ENCODE measurements around the gene SBNO1. TPM values are rescaled to one million over a fixed set of nuclear protein-coding genes. Genes with fewer than 3 reads are reported as not detected.

SBNO1 gene
- total RNA-seq, 1 experiment from 2014 or later = 58.6 TPM

DNA sequence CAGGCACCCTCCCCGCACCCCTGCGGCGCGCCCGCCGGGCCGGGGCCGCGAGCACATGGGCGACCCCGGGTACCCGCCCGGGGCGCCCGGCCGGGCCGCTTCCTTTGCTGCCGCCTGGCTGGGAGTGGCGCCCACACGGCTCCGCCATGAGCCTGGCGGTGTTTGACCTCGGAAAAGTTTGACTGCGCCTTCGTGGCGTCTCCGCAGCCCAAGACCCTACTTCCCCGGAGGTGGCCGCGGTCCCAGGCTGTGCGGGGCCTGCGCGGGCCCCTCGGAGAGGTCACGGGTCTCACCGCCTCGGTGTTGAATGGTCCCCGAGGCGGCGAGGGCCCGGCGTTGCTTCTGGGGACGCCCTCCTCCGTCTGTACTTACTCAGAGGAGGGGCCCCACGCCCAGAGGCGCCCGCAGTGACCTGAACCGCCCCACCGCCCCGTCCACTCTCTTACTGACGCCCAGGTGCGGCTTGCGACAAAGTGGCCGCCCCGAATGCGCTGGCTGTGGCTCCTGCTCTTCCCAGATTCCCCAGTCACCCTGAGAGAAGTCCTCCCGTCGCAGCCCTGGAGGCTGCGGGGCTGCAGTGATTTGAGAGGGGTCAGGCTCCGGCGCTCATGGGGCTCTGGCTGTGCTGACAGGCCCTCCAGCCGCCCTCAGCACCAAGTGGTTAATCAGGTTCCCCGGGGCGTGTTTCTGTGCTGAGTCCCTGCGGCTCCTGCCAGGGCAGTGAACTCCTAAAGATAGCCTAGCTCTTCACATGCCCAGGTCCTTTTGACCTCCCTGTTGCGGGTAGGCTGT, 25.1 kb upstream of the SBNO1 start:
- peak overlapping the region; percentile 89 for H3K27ac ChIP-seq (ENCODE audit: low read depth, low read length, poor library complexity, severe bottlenecking)
- H3K36me3 ChIP-seq (ENCODE audit: insufficient read depth, low read length, poor library complexity, severe bottlenecking) = peaks cover 43% of the 10 kb centered on the region
- no peaks in the 10 kb centered on the region for H3K9me3 ChIP-seq (ENCODE audit: low read depth, low read length, poor library complexity, severe bottlenecking)
- intact Hi-C loops (cut with micrococcal nuclease; ENCODE audit: unreplicated experiment) = loop anchor here (2.0 to 5.0 kb wide), 2 partner anchors 157 to 193 kb away; partner anchors contain the start of genes MPHOSPH9, MTRFR and TMED2
- BruUV-seq (replicated peaks) = no TSS peak
- TF ChIP-seq EZH2 (IDR thresholded peaks at IDR 0.05; ENCODE audit: borderline replicate concordance, low read depth, low read length, poor library complexity, severe bottlenecking) (no peak), CTCF (conservative IDR thresholded peaks at IDR 0.05; ENCODE audit: low read depth, low read length) (no peak)
- peaks cover 18% of the 10 kb centered on the region for H3K4me1 ChIP-seq (ENCODE audit: insufficient read depth, low read length, poor library complexity, severe bottlenecking)
- ChIA-PET CTCF (no interaction called here), POLR2A (ENCODE audit: low non-redundant PET) (no interaction called here)
- peak; percentile 22 for DNase-seq (ENCODE audit: low spot score)
- peak overlapping the region; percentile 77 for H3K4me3 ChIP-seq (ENCODE audit: low read depth, low read length, poor library complexity, severe bottlenecking)
- H3K27me3 ChIP-seq (replicated peaks; ENCODE audit: insufficient read depth, low read depth, low read length, poor library complexity) = no peaks in the 10 kb centered on the region

DNA sequence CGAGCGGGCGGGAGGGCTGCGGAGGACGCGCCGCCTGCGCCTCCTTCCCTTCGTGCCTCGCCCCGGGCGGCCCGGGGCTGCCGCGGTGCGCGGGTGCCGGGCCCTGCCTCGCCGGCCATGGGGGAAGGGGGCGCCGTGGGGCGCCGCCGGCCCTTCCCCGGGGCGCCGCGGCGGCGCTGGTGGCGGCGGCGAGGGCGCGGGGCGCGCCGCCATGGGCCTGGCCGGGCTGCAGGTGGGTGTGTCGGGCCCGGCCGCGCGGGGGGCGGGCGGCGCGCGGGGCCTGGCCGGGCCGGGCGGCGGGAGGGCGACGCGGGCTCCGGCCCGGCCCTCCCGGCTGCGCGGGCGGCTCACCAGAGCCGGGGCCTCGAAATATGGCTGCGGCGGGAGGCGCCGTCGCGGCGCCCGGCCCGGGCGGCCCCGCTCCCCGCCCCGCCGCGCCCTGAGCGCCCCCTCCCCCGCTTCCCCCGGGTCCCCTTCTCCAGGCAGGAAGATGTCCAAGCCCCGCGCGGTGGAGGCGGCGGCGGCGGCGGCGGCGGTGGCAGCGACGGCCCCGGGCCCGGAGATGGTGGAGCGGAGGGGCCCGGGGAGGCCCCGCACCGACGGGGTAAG, 24.4 kb upstream of the SBNO1 start:
- H3K27ac ChIP-seq (ENCODE audit: low read depth, low read length, poor library complexity, severe bottlenecking) = peak overlapping the region; percentile 89
- no TSS peak for BruUV-seq (replicated peaks)
- peak overlapping the region; percentile 77 for H3K4me3 ChIP-seq (ENCODE audit: low read depth, low read length, poor library complexity, severe bottlenecking)
- peaks cover 18% of the 10 kb centered on the region for H3K4me1 ChIP-seq (ENCODE audit: insufficient read depth, low read length, poor library complexity, severe bottlenecking)
- no peaks in the 10 kb centered on the region for H3K9me3 ChIP-seq (ENCODE audit: low read depth, low read length, poor library complexity, severe bottlenecking)
- ChIA-PET CTCF (interaction anchor here (1.2 kb wide), 1 partner anchor 23 kb away, joined by 3 read pairs; no protein-coding TSS in a partner anchor), POLR2A (ENCODE audit: low non-redundant PET) (no interaction called here)
- DNase-seq (ENCODE audit: low spot score) = peak; percentile 23
- peaks cover 36% of the 10 kb centered on the region for H3K36me3 ChIP-seq (ENCODE audit: insufficient read depth, low read length, poor library complexity, severe bottlenecking)
- no peak for TF ChIP-seq CTCF (conservative IDR thresholded peaks at IDR 0.05; ENCODE audit: low read depth, low read length)
- TF ChIP-seq EZH2 (IDR thresholded peaks at IDR 0.05; ENCODE audit: borderline replicate concordance, low read depth, low read length, poor library complexity, severe bottlenecking) = no peak
- H3K27me3 ChIP-seq (replicated peaks; ENCODE audit: insufficient read depth, low read depth, low read length, poor library complexity) = no peaks in the 10 kb centered on the region
- intact Hi-C loops (cut with micrococcal nuclease; ENCODE audit: unreplicated experiment) = loop anchor here (2.0 to 5.0 kb wide), 2 partner anchors 156 to 193 kb away; partner anchors contain the start of genes MPHOSPH9, MTRFR and TMED2

DNA sequence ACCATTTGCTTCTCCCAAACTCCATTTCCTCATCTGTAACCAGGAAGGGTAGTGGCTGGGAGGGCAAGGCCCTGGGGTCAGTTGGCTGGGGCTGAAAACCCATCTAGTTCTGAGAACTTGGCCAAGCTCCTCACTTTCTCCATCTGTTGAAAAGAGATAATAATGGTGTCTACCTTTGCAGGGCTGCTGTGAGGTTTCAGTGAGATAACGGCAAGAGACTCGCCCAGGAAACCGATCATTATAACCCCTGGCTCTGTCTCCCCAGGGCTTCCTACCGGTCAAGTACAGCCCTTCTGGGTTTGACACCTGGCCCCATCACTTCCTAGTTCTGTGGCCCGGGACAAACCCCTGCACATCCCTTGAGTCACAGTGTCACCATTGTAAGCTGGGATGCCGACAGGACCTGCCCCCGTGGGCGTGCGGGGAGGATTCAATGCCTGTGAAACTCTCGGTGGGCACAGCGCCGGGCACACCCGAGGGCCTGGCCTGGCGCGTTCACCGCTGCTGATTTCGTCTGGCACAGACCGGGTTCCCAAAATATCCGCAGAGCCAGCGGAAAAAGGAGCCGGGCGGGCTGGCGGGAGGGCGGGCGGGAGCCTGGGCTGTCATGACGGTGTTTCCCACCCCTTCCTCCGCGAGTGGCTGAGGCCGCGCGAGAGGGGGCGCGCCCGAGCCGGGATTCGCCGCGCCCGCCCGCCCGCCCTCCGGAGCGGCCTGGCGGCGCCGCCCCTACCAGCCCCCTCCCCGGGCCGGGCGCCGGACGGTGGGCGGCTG, 23.7 kb upstream of the SBNO1 start:
- intact Hi-C loops (cut with micrococcal nuclease; ENCODE audit: unreplicated experiment) = loop anchor here (2.0 to 5.0 kb wide), 2 partner anchors 156 to 194 kb away; partner anchors contain the start of genes MPHOSPH9, MTRFR and TMED2
- POLR2A ChIA-PET (ENCODE audit: low non-redundant PET) = no interaction called here
- TF ChIP-seq CTCF (conservative IDR thresholded peaks at IDR 0.05; ENCODE audit: low read depth, low read length) = no peak
- TF ChIP-seq EZH2 (IDR thresholded peaks at IDR 0.05; ENCODE audit: borderline replicate concordance, low read depth, low read length, poor library complexity, severe bottlenecking) = no peak
- H3K4me3 ChIP-seq (ENCODE audit: low read depth, low read length, poor library complexity, severe bottlenecking) = peak overlapping the region; percentile 61
- no peaks in the 10 kb centered on the region for H3K27me3 ChIP-seq (replicated peaks; ENCODE audit: insufficient read depth, low read depth, low read length, poor library complexity)
- H3K36me3 ChIP-seq (ENCODE audit: insufficient read depth, low read length, poor library complexity, severe bottlenecking) = peaks cover 29% of the 10 kb centered on the region
- BruUV-seq (replicated peaks) = no TSS peak
- CTCF ChIA-PET = interaction anchor here (1.2 kb wide), 1 partner anchor 22 kb away, joined by 3 read pairs; no protein-coding TSS in a partner anchor
- H3K27ac ChIP-seq (ENCODE audit: low read depth, low read length, poor library complexity, severe bottlenecking) = peak overlapping the region; percentile 77
- no peaks in the 10 kb centered on the region for H3K9me3 ChIP-seq (ENCODE audit: low read depth, low read length, poor library complexity, severe bottlenecking)
- peak; percentile 85 for DNase-seq (ENCODE audit: low spot score)
- H3K4me1 ChIP-seq (ENCODE audit: insufficient read depth, low read length, poor library complexity, severe bottlenecking) = peaks cover 18% of the 10 kb centered on the region

All from A673 (cell line).